IMR-90 (cell line): ENCODE data around the gene C16orf92. TPM values are rescaled to one million over a fixed set of nuclear protein-coding genes. Genes with fewer than 3 reads are reported as not detected.

Experiments used
- ATAC-seq: fragments of 200-7000 bp; cut with Tn5 transposase; 2 replicates; pipeline ENCODE4 v1.9.1; 2020; ENCODE audit warnings: low read depth, mild to moderate bottlenecking, moderate library complexity
- BruUV-seq: library from RNA; stranded (reverse); fragments of 400-500 nt; replicated peaks from 2 replicates; lab custom pipeline; 2021; lab: Mats Ljungman, UMichigan
- CTCF ChIA-PET: fragments of 300-600 bp; formaldehyde crosslinking; extraction: SDS; loops from one replicate; lab custom pipeline; 2021; ENCODE audit warnings: antibody characterized with exemption; lab: Yijun Ruan, JAX
- POLR2A ChIA-PET: fragments of 300-600 bp; sonication (Branson Sonifier 250); formaldehyde crosslinking; loops from one replicate; lab custom pipeline; 2022; ENCODE audit warnings: antibody characterized with exemption; ENCODE audit not compliant: unreplicated experiment; lab: Charles Lee
- DNase-seq: peaks from one replicate; pipeline ENCODE4 v3.0.0; 2013
- H2AFZ ChIP-seq: replicated peaks from 2 replicates; pipeline ENCODE3; 2013; ENCODE audit warnings: low read length, mild to moderate bottlenecking; ENCODE audit not compliant: poor library complexity
- H2AK5ac ChIP-seq: 2 replicates; pipeline ENCODE4 v1.6.1; 2013; ENCODE audit warnings: low read depth, low read length, inconsistent platforms
- H2AK9ac ChIP-seq: replicated peaks from 2 replicates; pipeline ENCODE3; 2013; ENCODE audit warnings: mild to moderate bottlenecking, low read depth, low read length, moderate library complexity; ENCODE audit not compliant: poor library complexity
- H2BK120ac ChIP-seq: 2 replicates; pipeline ENCODE4 v1.6.1; 2013; ENCODE audit warnings: low read depth, low read length, inconsistent platforms
- H2BK15ac ChIP-seq: 3 replicates; pipeline ENCODE4 v1.6.1; 2013; ENCODE audit warnings: low read depth, low read length, inconsistent platforms
- H2BK20ac ChIP-seq: 2 replicates; pipeline ENCODE4 v1.6.1; 2013; ENCODE audit warnings: low read depth, mild to moderate bottlenecking, inconsistent platforms, low read length, moderate library complexity
- H2BK5ac ChIP-seq: 2 replicates; pipeline ENCODE4 v1.6.1; 2013; ENCODE audit warnings: mild to moderate bottlenecking, low read depth, low read length, inconsistent platforms; ENCODE audit not compliant: poor library complexity, severe bottlenecking
- H3K14ac ChIP-seq: replicated peaks from 2 replicates; pipeline ENCODE4 v1.6.1; 2013; ENCODE audit warnings: low read depth, low read length, inconsistent platforms
- H3K18ac ChIP-seq: 2 replicates; pipeline ENCODE4 v1.6.1; 2013; ENCODE audit warnings: low read depth, low read length, control low read depth
- H3K23ac ChIP-seq: 2 replicates; pipeline ENCODE4 v1.6.1; 2013; ENCODE audit warnings: low read depth, low read length, inconsistent platforms
- H3K27ac ChIP-seq: 2 replicates; pipeline ENCODE4 v1.5.1; 2013; ENCODE audit warnings: mild to moderate bottlenecking, control low read depth, low read length; ENCODE audit not compliant: insufficient read depth
- H3K27me3 ChIP-seq: 2 replicates; pipeline ENCODE4 v1.6.1; 2013; ENCODE audit warnings: low read length; ENCODE audit not compliant: control insufficient read depth, insufficient read depth
- H3K36me3 ChIP-seq: 2 replicates; pipeline ENCODE4 v1.6.1; 2013; ENCODE audit warnings: low read length, mixed read lengths; ENCODE audit not compliant: control insufficient read depth, insufficient read depth
- H3K4ac ChIP-seq: 2 replicates; pipeline ENCODE4 v1.6.1; 2013; ENCODE audit warnings: low read depth, low read length, inconsistent platforms
- H3K4me1 ChIP-seq: 2 replicates; pipeline ENCODE4 v1.6.1; 2013; ENCODE audit warnings: low read length, mixed read lengths; ENCODE audit not compliant: control insufficient read depth, insufficient read depth
- H3K4me2 ChIP-seq: 2 replicates; pipeline ENCODE4 v1.6.1; 2013; ENCODE audit warnings: low read depth, mild to moderate bottlenecking, control low read depth, low read length, moderate library complexity
- H3K4me3 ChIP-seq: 2 replicates; pipeline ENCODE4 v1.5.1; 2013; ENCODE audit warnings: low read depth, mild to moderate bottlenecking, control low read depth, low read length, moderate library complexity; ENCODE audit not compliant: insufficient read depth
- H3K56ac ChIP-seq: 2 replicates; pipeline ENCODE4 v1.6.1; 2013; ENCODE audit warnings: low read length, inconsistent platforms; ENCODE audit not compliant: insufficient read depth; ENCODE audit errors: extremely low read depth
- H3K79me1 ChIP-seq, 2 experiments: 2 replicates each; pipeline ENCODE4 v1.6.1; 2013; ENCODE audit warnings: low read length in 2 of 2, inconsistent platforms in 1 of 2, low read depth in 1 of 2
- H3K9ac ChIP-seq: 2 replicates; pipeline ENCODE4 v1.6.1; 2013; ENCODE audit warnings: low read depth, low read length, control low read depth
- H3K9me1 ChIP-seq: 2 replicates; pipeline ENCODE4 v1.6.1; 2013; ENCODE audit warnings: low read length, inconsistent platforms; ENCODE audit not compliant: insufficient read depth
- H3K9me3 ChIP-seq: 2 replicates; pipeline ENCODE4 v1.6.1; 2013; ENCODE audit warnings: low read length; ENCODE audit not compliant: control insufficient read depth, insufficient read depth
- H4K20me1 ChIP-seq: 2 replicates; pipeline ENCODE4 v1.6.1; 2013; ENCODE audit warnings: low read length, inconsistent platforms; ENCODE audit not compliant: insufficient read depth
- H4K5ac ChIP-seq: 2 replicates; pipeline ENCODE4 v1.6.1; 2013; ENCODE audit warnings: mild to moderate bottlenecking, low read depth, low read length, control low read depth
- H4K8ac ChIP-seq, 2 experiments: 2 replicates each; pipeline ENCODE4 v1.6.1; 2013; ENCODE audit warnings: low read depth in 2 of 2, low read length in 2 of 2, control low read depth in 1 of 2, inconsistent platforms in 1 of 2
- H4K91ac ChIP-seq: 2 replicates; pipeline ENCODE4 v1.6.1; 2013; ENCODE audit warnings: low read depth, low read length, inconsistent platforms; ENCODE audit not compliant: insufficient read depth
- CEBPB ChIP-seq: IDR thresholded peaks from 2 replicates; pipeline ENCODE4 v1.6.1; 2012; ENCODE audit warnings: low read depth, low read length, improper control_type of control experiment
- ELK1 ChIP-seq: fragments of 150-350 bp; IDR thresholded peaks from 2 replicates; pipeline ENCODE4 v1.6.1; 2016; ENCODE audit warnings: low read depth, mild to moderate bottlenecking, low read length, moderate library complexity, borderline replicate concordance
- FOS ChIP-seq: fragments of 150-350 bp; IDR thresholded peaks from 2 replicates; pipeline ENCODE4 v1.6.1; 2016; ENCODE audit warnings: low read depth, low read length
- MAFK ChIP-seq: IDR thresholded peaks from 2 replicates; pipeline ENCODE4 v1.6.1; 2012; ENCODE audit warnings: low read depth, low read length, improper control_type of control experiment
- MAZ ChIP-seq: IDR thresholded peaks from 2 replicates; pipeline ENCODE4 v1.6.1; 2012; ENCODE audit warnings: low read depth, mild to moderate bottlenecking, low read length, improper control_type of control experiment, moderate library complexity, borderline replicate concordance
- MXI1 ChIP-seq: IDR thresholded peaks from 2 replicates; pipeline ENCODE4 v1.6.1; 2012; ENCODE audit warnings: low read depth, mild to moderate bottlenecking, low read length, moderate library complexity, borderline replicate concordance
- NFE2L2 ChIP-seq: fragments of 150-350 bp; IDR thresholded peaks from 2 replicates; pipeline ENCODE4 v1.6.1; 2016; ENCODE audit warnings: low read depth, mild to moderate bottlenecking, low read length
- RAD21 ChIP-seq: IDR thresholded peaks from 2 replicates; pipeline ENCODE4 v1.6.1; 2012; ENCODE audit warnings: low read length, improper control_type of control experiment
- USF2 ChIP-seq: fragments of 150-350 bp; IDR thresholded peaks from 2 replicates; pipeline ENCODE4 v1.6.1; 2017; ENCODE audit warnings: mild to moderate bottlenecking, antibody characterized with exemption, low read length, low read depth
- WGBS, 2 experiments: methylation state at CpG; one replicate each; pipeline versions ENCODE4 v1.1.5 to v1.1.7; 2013; ENCODE audit warnings: missing lambda C conversion rate in 2 of 2; ENCODE audit not compliant: insufficient read length in 1 of 2; ENCODE audit errors: extremely low coverage in 2 of 2; 5-methylcytosine and 5-hydroxymethylcytosine counted together
- dilution Hi-C: fragments of 300-500 bp; cut with HindIII; formaldehyde crosslinking; loops from one replicate; pipeline ENCODE4 v1.14.3; 2018; ENCODE audit warnings: low sequenced_read_pairs; ENCODE audit not compliant: unreplicated experiment
- in situ Hi-C: fragments of 300-500 bp; cut with MboI; formaldehyde crosslinking; loops from 3 replicates; pipeline ENCODE4 v1.14.3; 2019; ENCODE audit warnings: low sequenced_read_pairs, inconsistent platforms, mixed read lengths
- intact Hi-C: fragments of 100-400 bp; cut with micrococcal nuclease; formaldehyde crosslinking; loops from 2 replicates; pipeline ENCODE4 v1.10.0; 2022
- polyA plus RNA-seq, 3 experiments: library from polyadenylated mRNA; depleted of rRNA; stranded (reverse); fragments of >200 nt; gene quantifications; 2 replicates each; pipeline ENCODE4 v1.2.3, GENCODE V29; 2012; ENCODE audit warnings: low replicate concordance in 1 of 3
- total RNA-seq: library from RNA; depleted of rRNA; stranded (reverse); fragments of >200 nt; gene quantifications from 2 replicates; pipeline ENCODE4 v1.2.3, GENCODE V29; 2012

C16orf92 gene
- total and polyA plus RNA-seq, 2 of the 4 experiments (the other 2 are of a cell fraction) = not detected

GRCh38 chr16:30060346-30060745 lies 37.3 kb downstream of the C16orf92 start:
- no peaks in the 10 kb centered on the region for H3K27me3 ChIP-seq
- peaks cover 19 to 24% of the 10 kb centered on the region in 2 experiments; a peak in 3 of 4 replicates for H3K79me1 ChIP-seq
- no peak overlapping the region for H3K4ac ChIP-seq
- H4K5ac ChIP-seq = no peak overlapping the region
- peaks cover 18% of the 10 kb centered on the region for H3K4me1 ChIP-seq
- no peak overlapping the region for H3K4me3 ChIP-seq
- peaks cover 2% of the 10 kb centered on the region; the same call in 1 of the 2 replicates for H3K36me3 ChIP-seq
- no peak overlapping the region for H3K9ac ChIP-seq
- ATAC-seq = no peak
- H2AK9ac ChIP-seq = no peak overlapping the region
- no peaks in the 10 kb centered on the region for H3K9me3 ChIP-seq
- H3K56ac ChIP-seq = no peak overlapping the region
- H3K14ac ChIP-seq = no peak overlapping the region
- H2BK20ac ChIP-seq = no peak overlapping the region
- H4K20me1 ChIP-seq = no peaks in the 10 kb centered on the region; the same call in 1 of the 2 replicates
- no peak overlapping the region for H4K91ac ChIP-seq
- H4K8ac ChIP-seq = no peak overlapping the region
- no peak overlapping the region for H2AK5ac ChIP-seq
- WGBS, 2 experiments = no CpG with 5 or more reads among the region's 4 CpGs
- CTCF ChIA-PET = no interaction called here
- peaks cover 9% of the 10 kb centered on the region for H3K9me1 ChIP-seq
- H3K18ac ChIP-seq = no peak overlapping the region
- no peak overlapping the region; the same call in 1 of the 2 replicates for H3K4me2 ChIP-seq
- DNase-seq = no peak
- H3K27ac ChIP-seq = peak overlapping the region; percentile 36; the same call in 1 of the 2 replicates
- no peak overlapping the region for H2BK15ac ChIP-seq
- H2AFZ ChIP-seq = no peak overlapping the region
- H3K23ac ChIP-seq = no peak overlapping the region
- in situ Hi-C loops (no loop called here), dilution Hi-C loops (no loop called here), intact Hi-C loops (no loop called here)
- H2BK5ac ChIP-seq = no peak overlapping the region
- no TSS peak for BruUV-seq
- TF ChIP-seq FOS = no peak
- no peak for TF ChIP-seq MAZ
- TF ChIP-seq CEBPB = no peak
- TF ChIP-seq MAFK = no peak
- no peak for TF ChIP-seq USF2
- TF ChIP-seq RAD21 = no peak
- no peak for TF ChIP-seq MXI1
- no peak for TF ChIP-seq NFE2L2
- TF ChIP-seq ELK1 = no peak
- H2BK120ac ChIP-seq = no peak overlapping the region
- POLR2A ChIA-PET = no interaction called here
